GM12892 (cell line): ENCODE measurements around the gene GHITM.
"Not testable (repeated sequence)": the region's sequence is repeated elsewhere in the genome, so short reads cannot be mapped to it uniquely, and the experiment has no call there.

Experiments
- DNase-seq: peaks from one replicate; pipeline ENCODE4 v3.0.0; 2011; ENCODE audit not compliant: insufficient read length
- FAIRE-seq: peaks from 2 replicates; lab custom pipeline; 2011; peaks lifted over from hg19 to GRCh38; lab: Jason Lieb, UNC
- POLR2A ChIP-seq: IDR thresholded peaks from 2 replicates; pipeline ENCODE4 v1.6.1; 2011; ENCODE audit warnings: low read depth, low read length, control low read depth
- POLR2AphosphoS5 ChIP-seq: IDR thresholded peaks from 2 replicates; pipeline ENCODE4 v1.6.1; 2011; ENCODE audit warnings: low read depth, low read length, control low read depth
- TAF1 ChIP-seq: IDR thresholded peaks from 2 replicates; pipeline ENCODE4 v1.6.1; 2011; ENCODE audit warnings: low read depth, mild to moderate bottlenecking, control low read depth, low read length, borderline replicate concordance

GHITM gene

GRCh38 chr10:84118395-84119006 lies 20.8 kb upstream of the GHITM start:
- FAIRE-seq (no peak), DNase-seq (no peak)
- TF ChIP-seq TAF1 (no peak), POLR2A (no peak), POLR2AphosphoS5 (no peak)

GRCh38 chr10:84123362-84123761 lies 15.9 kb upstream of the GHITM start:
- DNase-seq (no peak), FAIRE-seq (no peak)
- no peak for TF ChIP-seq POLR2A
- no peak for TF ChIP-seq POLR2AphosphoS5
- no peak for TF ChIP-seq TAF1

GRCh38 chr10:84125910-84126784 lies 13.2 kb upstream of the GHITM start:
- not testable (repeated sequence) for DNase-seq, FAIRE-seq

- no peak for DNase-seq
- no peak for FAIRE-seq
- no peak for TF ChIP-seq POLR2A
- no peak for TF ChIP-seq POLR2AphosphoS5
- TF ChIP-seq TAF1: no peak
Measured at GRCh38 chr10:84126785-84127167, 12.5 kb upstream of the GHITM start.

GRCh38 chr10:84135836-84136235 lies 3.5 kb upstream of the GHITM start:
- FAIRE-seq (no peak), DNase-seq (no peak)
- no peak for TF ChIP-seq POLR2A
- no peak for TF ChIP-seq POLR2AphosphoS5
- TF ChIP-seq TAF1: no peak

GRCh38 chr10:84137811-84138210 lies 1.5 kb upstream of the GHITM start:
- TF ChIP-seq TAF1 (no peak), POLR2AphosphoS5 (no peak), POLR2A (no peak)
- FAIRE-seq (no peak), DNase-seq (no peak)

- FAIRE-seq (peak; percentile 17), DNase-seq (no peak)
- TF ChIP-seq POLR2A: no peak
- TF ChIP-seq TAF1: no peak
- TF ChIP-seq POLR2AphosphoS5: no peak
Measured at GRCh38 chr10:84138478-84139125, 707 bp upstream of the GHITM start.

- no peak for DNase-seq
- peak; percentile 50 for FAIRE-seq
- TF ChIP-seq POLR2AphosphoS5 (no peak), POLR2A (no peak), TAF1 (no peak)
Measured at GRCh38 chr10:84140036-84140379, 699 bp downstream of the GHITM start.

- no peak for DNase-seq
- no peak for FAIRE-seq
- no peak for TF ChIP-seq POLR2AphosphoS5
- TF ChIP-seq POLR2A: no peak
- no peak for TF ChIP-seq TAF1
Measured at GRCh38 chr10:84147347-84147746, 8.0 kb downstream of the GHITM start.

GRCh38 chr10:84148006-84148597 lies 8.8 kb downstream of the GHITM start:
- DNase-seq: not testable (repeated sequence)
- FAIRE-seq: peak; percentile 36

GRCh38 chr10:84149854-84150253 lies 10.5 kb downstream of the GHITM start:
- FAIRE-seq (no peak), DNase-seq (no peak)

More at GRCh38 chr10:84149854-84150253, 10.5 kb downstream of the GHITM start:
- TF ChIP-seq TAF1: no peak
- TF ChIP-seq POLR2AphosphoS5: no peak
- TF ChIP-seq POLR2A: no peak
